ENCODE data around the gene USPL1.
"Not testable (repeated sequence)": the region's sequence is repeated elsewhere in the genome, so short reads cannot be mapped to it uniquely, and the experiment has no call there.

USPL1 gene

GRCh38 chr13:30617315-30618185 is at the start of gene USPL1:
Gene USPL1, plus strand, starts transcription at chr13:30617920. Its CDS starts 3,221 bp downstream, at chr13:30621141.
- DNase-seq, result peak; percentile 100

- no peak for DNase-seq
These were observed 47.7 kb upstream of the USPL1 start for GRCh38 chr13:30569901-30570576.

- no peak for DNase-seq
These were observed 47.0 kb upstream of the USPL1 start for GRCh38 chr13:30570691-30571090.

- peak in 1 of 2 experiments; percentile 40 for DNase-seq
These were observed 44.9 kb upstream of the USPL1 start for GRCh38 chr13:30572859-30573275.

GRCh38 chr13:30576528-30576927 is 41.2 kb upstream of the USPL1 start:
- DNase-seq, result no peak

- DNase-seq, result no peak
These were observed 40.3 kb upstream of the USPL1 start for GRCh38 chr13:30577401-30577852.

- DNase-seq, result no peak
These were observed 36.7 kb upstream of the USPL1 start for GRCh38 chr13:30580852-30581502.

- peak in 1 of 2 experiments; percentile 50 for DNase-seq
These were observed 36.1 kb upstream of the USPL1 start for GRCh38 chr13:30581582-30581981.

GRCh38 chr13:30584051-30584731 is 33.5 kb upstream of the USPL1 start:
- no peak for DNase-seq

- DNase-seq, result no peak
These were observed 31.9 kb upstream of the USPL1 start for GRCh38 chr13:30585748-30586262.

- no peak for DNase-seq
These were observed 30.5 kb upstream of the USPL1 start for GRCh38 chr13:30587231-30587630.

- no peak for DNase-seq
These were observed 30.0 kb upstream of the USPL1 start for GRCh38 chr13:30587739-30588138.

- peak; percentile 39 to 51 for DNase-seq
These were observed 24.7 kb upstream of the USPL1 start for GRCh38 chr13:30593001-30593400.

GRCh38 chr13:30600496-30600895 is 17.2 kb upstream of the USPL1 start:
- DNase-seq, result no peak

GRCh38 chr13:30601836-30602235 is 15.9 kb upstream of the USPL1 start:
- no peak for DNase-seq

GRCh38 chr13:30605052-30605451 is 12.7 kb upstream of the USPL1 start:
- DNase-seq, result no peak

- DNase-seq, result not testable (repeated sequence)
These were observed 10.5 kb upstream of the USPL1 start for GRCh38 chr13:30607186-30607585.

GRCh38 chr13:30607908-30608307 is 9.8 kb upstream of the USPL1 start:
- no peak for DNase-seq

GRCh38 chr13:30608364-30608763 is 9.4 kb upstream of the USPL1 start:
- DNase-seq, result no peak

GRCh38 chr13:30610311-30610710 is 7.4 kb upstream of the USPL1 start:
- no peak for DNase-seq

- no peak for DNase-seq
These were observed 2.2 kb upstream of the USPL1 start for GRCh38 chr13:30615481-30615865.

GRCh38 chr13:30615866-30616541 is 1.7 kb upstream of the USPL1 start:
- peak in 1 of 2 experiments; percentile 62 for DNase-seq
